ENCODE data around the gene IQCH.

GRCh38 chr15:67537771-67538170 lies 283.2 kb downstream of the IQCH start:
- TF ChIP-seq, protein P1, sequence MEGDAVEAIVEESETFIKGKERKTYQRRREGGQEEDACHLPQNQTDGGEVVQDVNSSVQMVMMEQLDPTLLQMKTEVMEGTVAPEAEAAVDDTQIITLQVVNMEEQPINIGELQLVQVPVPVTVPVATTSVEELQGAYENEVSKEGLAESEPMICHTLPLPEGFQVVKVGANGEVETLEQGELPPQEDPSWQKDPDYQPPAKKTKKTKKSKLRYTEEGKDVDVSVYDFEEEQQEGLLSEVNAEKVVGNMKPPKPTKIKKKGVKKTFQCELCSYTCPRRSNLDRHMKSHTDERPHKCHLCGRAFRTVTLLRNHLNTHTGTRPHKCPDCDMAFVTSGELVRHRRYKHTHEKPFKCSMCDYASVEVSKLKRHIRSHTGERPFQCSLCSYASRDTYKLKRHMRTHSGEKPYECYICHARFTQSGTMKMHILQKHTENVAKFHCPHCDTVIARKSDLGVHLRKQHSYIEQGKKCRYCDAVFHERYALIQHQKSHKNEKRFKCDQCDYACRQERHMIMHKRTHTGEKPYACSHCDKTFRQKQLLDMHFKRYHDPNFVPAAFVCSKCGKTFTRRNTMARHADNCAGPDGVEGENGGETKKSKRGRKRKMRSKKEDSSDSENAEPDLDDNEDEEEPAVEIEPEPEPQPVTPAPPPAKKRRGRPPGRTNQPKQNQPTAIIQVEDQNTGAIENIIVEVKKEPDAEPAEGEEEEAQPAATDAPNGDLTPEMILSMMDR (conservative IDR thresholded peaks at IDR 0.05), result no peak
- TF ChIP-seq ZFX (IDR thresholded peaks at IDR 0.05), result no peak
